ENCODE results near the gene USP1.

USP1 gene

DNA sequence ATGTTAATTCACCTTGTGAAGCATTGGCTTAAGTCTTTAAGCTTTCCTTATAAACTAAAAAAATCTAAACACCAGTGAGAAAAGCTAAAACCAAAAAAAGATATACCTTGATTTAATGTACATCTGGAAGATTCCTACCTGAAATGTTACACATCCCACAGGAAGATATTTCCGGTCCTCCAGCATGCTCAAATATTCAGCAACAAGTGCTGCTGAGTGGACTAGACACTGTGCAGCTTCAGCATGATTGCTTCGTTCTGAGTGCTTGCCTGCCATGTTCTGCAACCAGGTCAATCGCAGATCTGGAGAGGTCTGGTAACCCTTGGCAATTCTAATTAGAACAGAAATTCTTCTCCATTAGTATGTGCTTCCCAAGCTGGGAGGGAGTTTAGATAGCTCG lies 57.3 kb downstream of the USP1 start:
- TF ChIP-seq, protein P1, sequence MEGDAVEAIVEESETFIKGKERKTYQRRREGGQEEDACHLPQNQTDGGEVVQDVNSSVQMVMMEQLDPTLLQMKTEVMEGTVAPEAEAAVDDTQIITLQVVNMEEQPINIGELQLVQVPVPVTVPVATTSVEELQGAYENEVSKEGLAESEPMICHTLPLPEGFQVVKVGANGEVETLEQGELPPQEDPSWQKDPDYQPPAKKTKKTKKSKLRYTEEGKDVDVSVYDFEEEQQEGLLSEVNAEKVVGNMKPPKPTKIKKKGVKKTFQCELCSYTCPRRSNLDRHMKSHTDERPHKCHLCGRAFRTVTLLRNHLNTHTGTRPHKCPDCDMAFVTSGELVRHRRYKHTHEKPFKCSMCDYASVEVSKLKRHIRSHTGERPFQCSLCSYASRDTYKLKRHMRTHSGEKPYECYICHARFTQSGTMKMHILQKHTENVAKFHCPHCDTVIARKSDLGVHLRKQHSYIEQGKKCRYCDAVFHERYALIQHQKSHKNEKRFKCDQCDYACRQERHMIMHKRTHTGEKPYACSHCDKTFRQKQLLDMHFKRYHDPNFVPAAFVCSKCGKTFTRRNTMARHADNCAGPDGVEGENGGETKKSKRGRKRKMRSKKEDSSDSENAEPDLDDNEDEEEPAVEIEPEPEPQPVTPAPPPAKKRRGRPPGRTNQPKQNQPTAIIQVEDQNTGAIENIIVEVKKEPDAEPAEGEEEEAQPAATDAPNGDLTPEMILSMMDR (IDR thresholded peaks at IDR 0.05; ENCODE audit: low read depth, low read length) = no peak
- TF ChIP-seq, protein P2, sequence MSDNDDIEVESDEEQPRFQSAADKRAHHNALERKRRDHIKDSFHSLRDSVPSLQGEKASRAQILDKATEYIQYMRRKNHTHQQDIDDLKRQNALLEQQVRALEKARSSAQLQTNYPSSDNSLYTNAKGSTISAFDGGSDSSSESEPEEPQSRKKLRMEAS (IDR thresholded peaks at IDR 0.05; ENCODE audit: low read depth, low read length) = no peak
- no peak for TF ChIP-seq MYC (IDR thresholded peaks at IDR 0.05; ENCODE audit: low read depth, low read length)
- TF ChIP-seq POLR2A (IDR thresholded peaks at IDR 0.05; ENCODE audit: extremely low read depth, insufficient read length) = no peak
- no peak for DNase-seq (ENCODE audit: low read depth)
- H3K4me3 ChIP-seq (ENCODE audit: low read depth, low read length) = no peak overlapping the region

DNA sequence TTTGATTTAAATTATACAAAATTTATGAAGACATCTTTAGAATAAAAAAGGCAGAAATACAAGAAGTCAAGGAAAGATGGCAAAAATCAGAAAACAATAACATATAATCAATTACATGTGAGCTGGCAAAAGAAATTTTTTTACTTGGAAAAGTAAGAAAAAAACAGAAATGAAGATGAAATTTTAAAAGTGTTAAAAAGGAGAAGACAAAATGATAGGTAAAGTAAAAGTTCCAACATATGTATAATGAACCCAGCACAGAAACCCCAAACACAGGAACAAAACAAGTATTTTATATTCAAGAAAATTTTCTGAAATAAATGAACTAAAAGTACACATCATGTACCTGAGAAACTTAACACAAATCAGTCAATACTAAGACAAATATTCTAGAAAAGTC lies 63.4 kb downstream of the USP1 start:
- TF ChIP-seq POLR2A (IDR thresholded peaks at IDR 0.05; ENCODE audit: extremely low read depth, insufficient read length) (no peak), MYC (IDR thresholded peaks at IDR 0.05; ENCODE audit: low read depth, low read length) (no peak)
- TF ChIP-seq, protein P2 (IDR thresholded peaks at IDR 0.05; ENCODE audit: low read depth, low read length) = no peak
- TF ChIP-seq, protein P1 (IDR thresholded peaks at IDR 0.05; ENCODE audit: low read depth, low read length) = no peak
- H3K4me3 ChIP-seq (ENCODE audit: low read depth, low read length) = no peak overlapping the region
- no peak for DNase-seq (ENCODE audit: low read depth)
